OCI-LY7 (cell line): ENCODE data around the gene WDR46. TPM values are rescaled to one million over a fixed set of nuclear protein-coding genes. Genes with fewer than 3 reads are reported as not detected.

Experiments
- BruUV-seq: library from RNA; stranded (reverse); fragments of 400-500 nt; replicated peaks from 2 replicates; lab custom pipeline; 2021; lab: Mats Ljungman, UMichigan
- CTCF ChIA-PET: fragments of 300-600 bp; sonication (Branson Sonifier 250); formaldehyde crosslinking; loops from one replicate; lab custom pipeline; 2022; ENCODE audit warnings: antibody characterized with exemption; ENCODE audit not compliant: unreplicated experiment; lab: Charles Lee
- POLR2A ChIA-PET: fragments of 300-600 bp; sonication (Branson Sonifier 250); formaldehyde crosslinking; loops from one replicate; lab custom pipeline; 2022; ENCODE audit warnings: antibody characterized with exemption; lab: Charles Lee
- DNase-seq: peaks from one replicate; pipeline ENCODE4 v3.0.0-alpha.2; 2015; ENCODE audit warnings: low spot score
- H2AFZ ChIP-seq: fragments of 200-600 bp; sonication (generic), shearing (Covaris generic); 2 replicates; pipeline ENCODE4 v1.6.1; 2014; ENCODE audit warnings: mild to moderate bottlenecking, antibody characterized with exemption, low read length, moderate library complexity
- H3K27ac ChIP-seq: fragments of 200-600 bp; sonication (generic); 2 replicates; pipeline ENCODE4 v1.5.1; 2014; ENCODE audit warnings: mixed run types, low read depth, mild to moderate bottlenecking, moderate library complexity, low read length, inconsistent platforms; ENCODE audit not compliant: poor library complexity, severe bottlenecking
- H3K36me3 ChIP-seq: fragments of 200-600 bp; sonication (generic); 2 replicates; pipeline ENCODE4 v1.6.1; 2014; ENCODE audit warnings: mild to moderate bottlenecking, antibody characterized with exemption, low read length, moderate library complexity, mixed read lengths; ENCODE audit not compliant: insufficient read depth
- H3K4me1 ChIP-seq: fragments of 200-600 bp; sonication (generic); 2 replicates; pipeline ENCODE4 v1.5.1; 2014; ENCODE audit warnings: mild to moderate bottlenecking, low read length; ENCODE audit not compliant: insufficient read depth, poor library complexity, severe bottlenecking
- H3K4me2 ChIP-seq: fragments of 200-600 bp; sonication (generic); 2 replicates; pipeline ENCODE4 v1.6.1; 2014; ENCODE audit warnings: mild to moderate bottlenecking, low read length
- H3K4me3 ChIP-seq: fragments of 200-600 bp; sonication (generic); 2 replicates; pipeline ENCODE4 v1.5.1; 2014; ENCODE audit warnings: mild to moderate bottlenecking, low read depth, low read length; ENCODE audit not compliant: poor library complexity, severe bottlenecking
- H3K79me2 ChIP-seq: fragments of 200-600 bp; sonication (generic); 2 replicates; pipeline ENCODE4 v1.6.1; 2016; ENCODE audit warnings: low read depth, mild to moderate bottlenecking, low read length, moderate library complexity, mixed read lengths; ENCODE audit not compliant: insufficient read depth
- H3K9me2 ChIP-seq: fragments of 200-600 bp; sonication (generic); 2 replicates; pipeline ENCODE4 v1.6.1; 2016; ENCODE audit warnings: mild to moderate bottlenecking, low read length, mixed read lengths; ENCODE audit not compliant: insufficient read depth
- H3K9me3 ChIP-seq: fragments of 200-600 bp; sonication (generic); 2 replicates; pipeline ENCODE4 v1.6.1; 2014; ENCODE audit warnings: mild to moderate bottlenecking, mixed run types, low read length, mixed read lengths
- H4K20me1 ChIP-seq: fragments of 200-600 bp; sonication (generic); 2 replicates; pipeline ENCODE4 v1.6.1; 2014; ENCODE audit warnings: mild to moderate bottlenecking, antibody characterized with exemption, low read length, moderate library complexity, mixed read lengths; ENCODE audit not compliant: insufficient read depth
- EZH2phosphoT487 ChIP-seq: fragments of 200-600 bp; sonication (generic); IDR thresholded peaks from 2 replicates; pipeline ENCODE4 v1.6.1; 2018; ENCODE audit warnings: low read depth, borderline replicate concordance, mild to moderate bottlenecking, mixed run types, antibody characterized with exemption, low read length, moderate library complexity, mixed read lengths
- intact Hi-C: fragments of 100-400 bp; cut with micrococcal nuclease; formaldehyde crosslinking; loops from one replicate; pipeline ENCODE4 v1.10.0; 2022; ENCODE audit not compliant: unreplicated experiment
- total RNA-seq, 2 experiments: library from RNA; depleted of rRNA in 1 of 2; stranded (reverse); fragments of >200 nt in 1 of 2; shearing (Covaris generic) in 1 of 2; gene quantifications; 2 replicates each; pipeline ENCODE4 v1.2.3, GENCODE V29; 2014 to 2022
- TF ChIP-seq, protein P1 (sequence below): fragments of 200-600 bp; sonication (generic); conservative IDR thresholded peaks from 2 replicates; pipeline ENCODE4 v1.5.1; 2014; ENCODE audit warnings: mild to moderate bottlenecking, antibody characterized with exemption, low read length, moderate library complexity, mixed read lengths

The WDR46 gene
- total RNA-seq, 2 experiments from 2014 or later = 83.3 to 129 TPM

DNA sequence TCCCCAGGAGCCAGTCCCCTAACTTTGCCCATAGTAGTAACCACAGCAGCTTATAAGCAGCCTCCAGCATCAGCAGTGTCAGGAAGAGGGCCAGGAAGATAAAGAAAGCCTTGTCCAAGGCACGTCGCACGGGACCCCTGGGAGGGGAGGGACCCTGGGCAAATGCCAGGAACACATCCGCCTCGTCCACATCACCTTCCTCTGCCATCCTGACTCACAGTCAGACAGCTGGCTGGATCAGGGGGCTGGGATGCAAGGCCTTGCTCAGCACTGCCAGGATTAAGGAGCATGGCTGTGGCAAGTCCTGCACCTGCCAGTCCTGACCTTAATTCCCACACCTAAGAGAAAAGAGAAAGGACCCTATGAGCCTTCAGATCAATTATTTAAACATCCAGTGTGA is 40.0 kb upstream of the WDR46 start:
- ChIA-PET CTCF (no interaction called here), POLR2A (interaction anchor here (0.6 to 1.2 kb wide), 2 partner anchors 11 to 278 kb away, joined by 4 read pairs; partner anchors contain the start of gene ZBTB22)
- Histone ChIP-seq H3K4me3 (no peak overlapping the region), H3K4me2 (no peak overlapping the region), H3K27ac (no peak overlapping the region), H2AFZ (no peak overlapping the region), H4K20me1 (no peaks in the 10 kb centered on the region), H3K9me2 (no peaks in the 10 kb centered on the region), H3K79me2 (no peaks in the 10 kb centered on the region), H3K9me3 (no peaks in the 10 kb centered on the region), H3K4me1 (peaks cover 34% of the 10 kb centered on the region), H3K36me3 (no peaks in the 10 kb centered on the region)
- intact Hi-C loops = no loop called here
- TF ChIP-seq EZH2phosphoT487 = no peak
- TF ChIP-seq, protein P1, sequence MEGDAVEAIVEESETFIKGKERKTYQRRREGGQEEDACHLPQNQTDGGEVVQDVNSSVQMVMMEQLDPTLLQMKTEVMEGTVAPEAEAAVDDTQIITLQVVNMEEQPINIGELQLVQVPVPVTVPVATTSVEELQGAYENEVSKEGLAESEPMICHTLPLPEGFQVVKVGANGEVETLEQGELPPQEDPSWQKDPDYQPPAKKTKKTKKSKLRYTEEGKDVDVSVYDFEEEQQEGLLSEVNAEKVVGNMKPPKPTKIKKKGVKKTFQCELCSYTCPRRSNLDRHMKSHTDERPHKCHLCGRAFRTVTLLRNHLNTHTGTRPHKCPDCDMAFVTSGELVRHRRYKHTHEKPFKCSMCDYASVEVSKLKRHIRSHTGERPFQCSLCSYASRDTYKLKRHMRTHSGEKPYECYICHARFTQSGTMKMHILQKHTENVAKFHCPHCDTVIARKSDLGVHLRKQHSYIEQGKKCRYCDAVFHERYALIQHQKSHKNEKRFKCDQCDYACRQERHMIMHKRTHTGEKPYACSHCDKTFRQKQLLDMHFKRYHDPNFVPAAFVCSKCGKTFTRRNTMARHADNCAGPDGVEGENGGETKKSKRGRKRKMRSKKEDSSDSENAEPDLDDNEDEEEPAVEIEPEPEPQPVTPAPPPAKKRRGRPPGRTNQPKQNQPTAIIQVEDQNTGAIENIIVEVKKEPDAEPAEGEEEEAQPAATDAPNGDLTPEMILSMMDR = no peak
- DNase-seq = no peak
- no TSS peak for BruUV-seq

DNA sequence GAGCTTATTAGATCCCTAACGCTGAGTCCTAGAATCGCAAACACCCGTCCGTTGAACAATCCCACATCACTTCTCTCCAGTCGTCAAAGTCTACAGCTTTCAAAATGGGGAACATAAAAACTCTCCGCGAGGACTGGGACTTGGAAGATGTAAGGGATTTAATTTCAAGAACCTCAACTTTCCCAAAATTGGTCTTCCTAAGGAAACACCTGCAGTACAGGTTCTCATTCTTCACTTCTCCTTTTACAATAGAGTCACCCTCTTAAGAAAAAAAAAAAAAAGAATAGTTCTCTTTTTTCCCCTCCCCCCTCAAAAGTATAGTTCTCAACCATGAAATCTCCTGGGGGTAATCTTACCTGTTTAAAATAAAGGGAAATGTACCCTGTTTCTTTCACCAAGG is 35.1 kb upstream of the WDR46 start:
- no peaks in the 10 kb centered on the region for H3K9me2 ChIP-seq
- intact Hi-C loops = loop anchor here (1.0 kb wide), 2 partner anchors 21 to 67 kb away; partner anchors contain the start of gene KIFC1
- peak overlapping the region; percentile 98 for H3K27ac ChIP-seq
- peaks cover 36% of the 10 kb centered on the region for H3K79me2 ChIP-seq
- peaks cover 28% of the 10 kb centered on the region for H3K36me3 ChIP-seq
- H3K4me2 ChIP-seq = peak overlapping the region; percentile 93
- peaks cover 50% of the 10 kb centered on the region for H3K4me1 ChIP-seq
- CTCF ChIA-PET = no interaction called here
- no peaks in the 10 kb centered on the region for H4K20me1 ChIP-seq
- peak overlapping the region; percentile 88 for H3K4me3 ChIP-seq
- POLR2A ChIA-PET = interaction anchor here (0.6 to 2.1 kb wide), 7 partner anchors 10 to 1910 kb away, joined by 3 to 21 read pairs (median 5); partner anchors contain the start of genes SYNGAP1 and TAPBP
- DNase-seq = peak; percentile 91
- BruUV-seq = no TSS peak
- TF ChIP-seq, protein P1 = no peak
- no peak for TF ChIP-seq EZH2phosphoT487
- no peaks in the 10 kb centered on the region for H3K9me3 ChIP-seq
- no peak overlapping the region; the same call in 1 of the 2 replicates for H2AFZ ChIP-seq

DNA sequence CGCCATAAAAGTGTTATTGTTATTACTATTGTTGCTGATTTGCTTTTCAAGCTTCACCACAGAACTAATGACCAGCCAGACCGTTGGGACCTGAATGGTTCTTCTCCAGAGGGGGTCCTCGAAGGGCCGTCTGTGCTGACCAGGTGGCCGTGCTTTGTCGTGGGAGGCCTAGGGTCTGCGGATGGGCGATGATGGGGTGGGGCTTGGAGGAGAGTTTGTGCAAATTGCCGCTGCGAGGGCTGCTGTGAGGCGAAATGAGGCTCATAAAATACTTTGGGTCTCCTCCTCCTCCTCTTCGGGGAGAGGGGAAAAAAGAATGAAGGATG is 34.5 kb upstream of the WDR46 start:
- intact Hi-C loops = no loop called here
- peak overlapping the region; percentile 93 for H3K4me2 ChIP-seq
- no peak overlapping the region for H2AFZ ChIP-seq
- peaks cover 56% of the 10 kb centered on the region for H3K4me1 ChIP-seq
- no TSS peak for BruUV-seq
- peak overlapping the region; percentile 88 for H3K4me3 ChIP-seq
- no peak for DNase-seq
- H3K36me3 ChIP-seq = peaks cover 34% of the 10 kb centered on the region
- no peaks in the 10 kb centered on the region for H4K20me1 ChIP-seq
- peak overlapping the region; percentile 98 for H3K27ac ChIP-seq
- H3K79me2 ChIP-seq = peaks cover 41% of the 10 kb centered on the region
- TF ChIP-seq EZH2phosphoT487 = no peak
- no peaks in the 10 kb centered on the region for H3K9me3 ChIP-seq
- H3K9me2 ChIP-seq = no peaks in the 10 kb centered on the region
- ChIA-PET POLR2A (interaction anchor here (0.5 to 1.8 kb wide), 4 partner anchors 10 to 371 kb away, joined by 3 to 12 read pairs (median 4); partner anchors contain the start of gene HLA-DMA), CTCF (no interaction called here)
